Prostate gland (tissue), 2 donors: Measurements from ENCODE around the gene TMEM134.

Experiments
- POLR2A ChIP-seq: fragments of 450-650 bp; IDR thresholded peaks from one replicate; pipeline ENCODE4 v1.6.1; 2016; ENCODE audit warnings: antibody characterized with exemption, mild to moderate bottlenecking
- POLR2AphosphoS5 ChIP-seq: sonication (generic); formaldehyde crosslinking; IDR thresholded peaks from one replicate; pipeline ENCODE4 v1.6.1; 2017; ENCODE audit warnings: antibody characterized with exemption
- TF ChIP-seq, protein P1 (sequence below), 4 experiments: fragments of 200-600 bp in 2 of 4; fragments of 450-650 bp in 2 of 4; sonication (generic) in 2 of 4; IDR thresholded peaks; 1 replicate in 3 of 4; 2 replicates in 1 of 4; pipeline ENCODE4 v1.5.1; 2016 to 2019; ENCODE audit warnings: antibody characterized with exemption in 4 of 4, mild to moderate bottlenecking in 2 of 4, moderate library complexity in 2 of 4

DNA sequence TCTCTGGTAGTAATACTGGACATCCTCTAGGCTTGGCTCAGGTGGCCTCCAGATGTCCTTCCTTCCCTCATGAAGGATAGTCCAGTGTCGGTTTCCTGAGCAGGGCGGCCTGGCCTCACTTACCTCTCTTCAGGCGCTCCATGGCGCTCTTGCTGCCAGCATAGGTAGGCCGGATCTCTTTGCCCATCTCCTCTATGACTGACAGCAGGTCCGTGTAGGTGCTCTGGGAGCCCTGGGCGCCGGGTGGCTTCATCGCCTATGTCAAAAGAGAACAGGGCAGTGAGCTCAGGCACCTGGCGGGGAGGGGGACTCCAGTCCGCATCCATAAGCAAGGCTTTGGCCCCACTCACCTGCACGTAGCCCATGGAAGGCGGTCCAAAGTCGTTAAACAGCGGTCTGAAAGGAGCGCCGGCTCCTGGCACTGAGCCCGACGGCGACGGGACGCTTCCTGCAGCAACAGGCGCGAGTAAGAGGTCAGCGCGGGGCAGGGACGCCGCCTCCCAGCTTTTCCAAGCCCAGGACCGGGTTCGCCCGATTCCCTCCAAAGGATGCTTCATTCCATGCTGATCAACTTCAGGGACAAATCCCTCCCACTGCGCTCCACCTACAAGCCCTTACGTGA lies 38.3 kb upstream of the TMEM134 start:
- TF ChIP-seq POLR2A (no peak), POLR2AphosphoS5 (no peak)
- TF ChIP-seq, protein P1, sequence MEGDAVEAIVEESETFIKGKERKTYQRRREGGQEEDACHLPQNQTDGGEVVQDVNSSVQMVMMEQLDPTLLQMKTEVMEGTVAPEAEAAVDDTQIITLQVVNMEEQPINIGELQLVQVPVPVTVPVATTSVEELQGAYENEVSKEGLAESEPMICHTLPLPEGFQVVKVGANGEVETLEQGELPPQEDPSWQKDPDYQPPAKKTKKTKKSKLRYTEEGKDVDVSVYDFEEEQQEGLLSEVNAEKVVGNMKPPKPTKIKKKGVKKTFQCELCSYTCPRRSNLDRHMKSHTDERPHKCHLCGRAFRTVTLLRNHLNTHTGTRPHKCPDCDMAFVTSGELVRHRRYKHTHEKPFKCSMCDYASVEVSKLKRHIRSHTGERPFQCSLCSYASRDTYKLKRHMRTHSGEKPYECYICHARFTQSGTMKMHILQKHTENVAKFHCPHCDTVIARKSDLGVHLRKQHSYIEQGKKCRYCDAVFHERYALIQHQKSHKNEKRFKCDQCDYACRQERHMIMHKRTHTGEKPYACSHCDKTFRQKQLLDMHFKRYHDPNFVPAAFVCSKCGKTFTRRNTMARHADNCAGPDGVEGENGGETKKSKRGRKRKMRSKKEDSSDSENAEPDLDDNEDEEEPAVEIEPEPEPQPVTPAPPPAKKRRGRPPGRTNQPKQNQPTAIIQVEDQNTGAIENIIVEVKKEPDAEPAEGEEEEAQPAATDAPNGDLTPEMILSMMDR (IDR thresholded peaks at IDR 0.05): no peak
